Stimulated activated CD4-positive, alpha-beta T cell treated with anti-CD3 and anti-CD28 coated beads, TNF-alpha, amount 100 ng/mL, for 24 hours (primary cell): ENCODE data around the gene GRM8.
"Not testable (repeated sequence)": the region's sequence is repeated elsewhere in the genome, so short reads cannot be mapped to it uniquely, and the experiment has no call there.

ENCODE experiments used
- DNase-seq, 3 experiments: peaks; one replicate each; pipeline ENCODE4 v3.0.0-alpha.2; 2020; ENCODE audit warnings: low read depth in 3 of 3

Gene GRM8

GRCh38 chr7:126718419-126718818 is 534.3 kb downstream of the GRM8 start:
- DNase-seq: no peak

GRCh38 chr7:126716321-126716720 is 536.4 kb downstream of the GRM8 start:
- no peak for DNase-seq

- no peak for DNase-seq
These were observed 537.7 kb downstream of the GRM8 start for GRCh38 chr7:126715076-126715475.

GRCh38 chr7:126702242-126703016 is 550.3 kb downstream of the GRM8 start:
- DNase-seq: no peak

GRCh38 chr7:126700807-126701604 is 551.7 kb downstream of the GRM8 start:
- peak in 2 of 3 experiments; percentile 10 to 44 for DNase-seq

GRCh38 chr7:126699707-126700106 is 553.0 kb downstream of the GRM8 start:
- DNase-seq: no peak

GRCh38 chr7:126698909-126699308 is 553.8 kb downstream of the GRM8 start:
- no peak for DNase-seq

- no peak for DNase-seq
These were observed 554.3 kb downstream of the GRM8 start for GRCh38 chr7:126698446-126698845.

- no peak for DNase-seq
These were observed 556.3 kb downstream of the GRM8 start for GRCh38 chr7:126696256-126697038.

- DNase-seq: no peak
These were observed 561.6 kb downstream of the GRM8 start for GRCh38 chr7:126690848-126691751.

- DNase-seq: no peak
These were observed 562.6 kb downstream of the GRM8 start for GRCh38 chr7:126690104-126690503.

- DNase-seq: no peak
These were observed 563.7 kb downstream of the GRM8 start for GRCh38 chr7:126689037-126689436.

- no peak for DNase-seq
These were observed 566.3 kb downstream of the GRM8 start for GRCh38 chr7:126686474-126686873.

GRCh38 chr7:126685596-126685995 is 567.1 kb downstream of the GRM8 start:
- DNase-seq: no peak

GRCh38 chr7:126685018-126685573 is 567.6 kb downstream of the GRM8 start:
- DNase-seq: no peak

GRCh38 chr7:126682176-126682575 is 570.6 kb downstream of the GRM8 start:
- DNase-seq: no peak

- not testable (repeated sequence) for DNase-seq
These were observed 584.0 kb downstream of the GRM8 start for GRCh38 chr7:126668762-126669161.

GRCh38 chr7:126668367-126668752 is 584.4 kb downstream of the GRM8 start:
- DNase-seq: no peak

GRCh38 chr7:126667742-126668366 is 584.9 kb downstream of the GRM8 start:
- DNase-seq: no peak

GRCh38 chr7:126662856-126663255 is 589.9 kb downstream of the GRM8 start:
- DNase-seq: no peak
